Measurements from ENCODE around the gene INSR.
A peak's percentile ranks its signal among the peaks of the same experiment; 100 is the strongest.
"Not testable (repeated sequence)": the region's sequence is repeated elsewhere in the genome, so short reads cannot be mapped to it uniquely, and the experiment has no call there.

The INSR gene

GRCh38 chr19:7258041-7258839, 36.0 kb downstream of the INSR start:
- no peak for DNase-seq (ENCODE audit: low read depth in 2 of 2)

GRCh38 chr19:7257148-7258040, 36.8 kb downstream of the INSR start:
- no peak for DNase-seq (ENCODE audit: low read depth in 2 of 2)

- no peak for DNase-seq (ENCODE audit: low read depth in 2 of 2)
Measured at GRCh38 chr19:7255631-7256030, 38.6 kb downstream of the INSR start.

GRCh38 chr19:7255119-7255518, 39.1 kb downstream of the INSR start:
- no peak for DNase-seq (ENCODE audit: low read depth in 2 of 2)

- DNase-seq (ENCODE audit: low read depth in 2 of 2), result no peak
Measured at GRCh38 chr19:7254590-7254989, 39.6 kb downstream of the INSR start.

- no peak for DNase-seq (ENCODE audit: low read depth in 2 of 2)
Measured at GRCh38 chr19:7252364-7252763, 41.9 kb downstream of the INSR start.

GRCh38 chr19:7251494-7251893, 42.7 kb downstream of the INSR start:
- peak in 1 of 2 donors; percentile 1 for DNase-seq (ENCODE audit: low read depth in 2 of 2)

- no peak for DNase-seq (ENCODE audit: low read depth in 2 of 2)
Measured at GRCh38 chr19:7250951-7251350, 43.3 kb downstream of the INSR start.

- DNase-seq (ENCODE audit: low read depth in 2 of 2), result no peak
Measured at GRCh38 chr19:7250057-7250596, 44.1 kb downstream of the INSR start.

- no peak for DNase-seq (ENCODE audit: low read depth in 2 of 2)
Measured at GRCh38 chr19:7247155-7247554, 47.1 kb downstream of the INSR start.

GRCh38 chr19:7246601-7247000, 47.6 kb downstream of the INSR start:
- DNase-seq (ENCODE audit: low read depth in 2 of 2), result no peak

- no peak for DNase-seq (ENCODE audit: low read depth in 2 of 2)
Measured at GRCh38 chr19:7242601-7243258, 51.5 kb downstream of the INSR start.

GRCh38 chr19:7238051-7238450, 56.2 kb downstream of the INSR start:
- no peak for DNase-seq (ENCODE audit: low read depth in 2 of 2)

GRCh38 chr19:7236153-7236552, 58.1 kb downstream of the INSR start:
- DNase-seq (ENCODE audit: low read depth in 2 of 2), result no peak

GRCh38 chr19:7230826-7231225, 63.4 kb downstream of the INSR start:
- no peak for DNase-seq (ENCODE audit: low read depth in 2 of 2)

- no peak for DNase-seq (ENCODE audit: low read depth in 2 of 2)
Measured at GRCh38 chr19:7229735-7230134, 64.5 kb downstream of the INSR start.

- DNase-seq (ENCODE audit: low read depth in 2 of 2), result no peak
Measured at GRCh38 chr19:7228935-7229541, 65.2 kb downstream of the INSR start.

- DNase-seq (ENCODE audit: low read depth in 2 of 2), result no peak
Measured at GRCh38 chr19:7227735-7228134, 66.5 kb downstream of the INSR start.

GRCh38 chr19:7227149-7227548, 67.1 kb downstream of the INSR start:
- DNase-seq (ENCODE audit: low read depth in 2 of 2), result not testable (repeated sequence)

- DNase-seq (ENCODE audit: low read depth in 2 of 2), result no peak
Measured at GRCh38 chr19:7226739-7227138, 67.5 kb downstream of the INSR start.

- DNase-seq (ENCODE audit: low read depth in 2 of 2), result no peak
Measured at GRCh38 chr19:7225741-7226140, 68.5 kb downstream of the INSR start.

- no peak for DNase-seq (ENCODE audit: low read depth in 2 of 2)
Measured at GRCh38 chr19:7224995-7225394, 69.2 kb downstream of the INSR start.
